ENCODE data around the gene ATG14. TPM values are rescaled to one million over a fixed set of nuclear protein-coding genes. Genes with fewer than 3 reads are reported as not detected.
A peak's percentile ranks its signal among the peaks of the same experiment; 100 is the strongest.

ATG14 gene
- total RNA-seq, 1 donor from 2014 or later, result 13.2 TPM

- Histone ChIP-seq H3K27ac (replicated peaks) (no peak overlapping the region), H3K4me3 (no peak overlapping the region), H3K27me3 (ENCODE audit: low read depth) (no peaks in the 10 kb centered on the region), H3K9me3 (replicated peaks) (no peaks in the 10 kb centered on the region), H3K36me3 (no peaks in the 10 kb centered on the region), H3K4me1 (peaks cover 77% of the 10 kb centered on the region)
- intact Hi-C loops (cut with micrococcal nuclease), result no loop called here
- TF ChIP-seq, protein P1, sequence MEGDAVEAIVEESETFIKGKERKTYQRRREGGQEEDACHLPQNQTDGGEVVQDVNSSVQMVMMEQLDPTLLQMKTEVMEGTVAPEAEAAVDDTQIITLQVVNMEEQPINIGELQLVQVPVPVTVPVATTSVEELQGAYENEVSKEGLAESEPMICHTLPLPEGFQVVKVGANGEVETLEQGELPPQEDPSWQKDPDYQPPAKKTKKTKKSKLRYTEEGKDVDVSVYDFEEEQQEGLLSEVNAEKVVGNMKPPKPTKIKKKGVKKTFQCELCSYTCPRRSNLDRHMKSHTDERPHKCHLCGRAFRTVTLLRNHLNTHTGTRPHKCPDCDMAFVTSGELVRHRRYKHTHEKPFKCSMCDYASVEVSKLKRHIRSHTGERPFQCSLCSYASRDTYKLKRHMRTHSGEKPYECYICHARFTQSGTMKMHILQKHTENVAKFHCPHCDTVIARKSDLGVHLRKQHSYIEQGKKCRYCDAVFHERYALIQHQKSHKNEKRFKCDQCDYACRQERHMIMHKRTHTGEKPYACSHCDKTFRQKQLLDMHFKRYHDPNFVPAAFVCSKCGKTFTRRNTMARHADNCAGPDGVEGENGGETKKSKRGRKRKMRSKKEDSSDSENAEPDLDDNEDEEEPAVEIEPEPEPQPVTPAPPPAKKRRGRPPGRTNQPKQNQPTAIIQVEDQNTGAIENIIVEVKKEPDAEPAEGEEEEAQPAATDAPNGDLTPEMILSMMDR (IDR thresholded peaks at IDR 0.05; ENCODE audit: borderline replicate concordance), result no peak
- DNase-seq, result no peak
Observed at GRCh38 chr14:55336162-55336561, 75.5 kb downstream of the ATG14 start.

DNA sequence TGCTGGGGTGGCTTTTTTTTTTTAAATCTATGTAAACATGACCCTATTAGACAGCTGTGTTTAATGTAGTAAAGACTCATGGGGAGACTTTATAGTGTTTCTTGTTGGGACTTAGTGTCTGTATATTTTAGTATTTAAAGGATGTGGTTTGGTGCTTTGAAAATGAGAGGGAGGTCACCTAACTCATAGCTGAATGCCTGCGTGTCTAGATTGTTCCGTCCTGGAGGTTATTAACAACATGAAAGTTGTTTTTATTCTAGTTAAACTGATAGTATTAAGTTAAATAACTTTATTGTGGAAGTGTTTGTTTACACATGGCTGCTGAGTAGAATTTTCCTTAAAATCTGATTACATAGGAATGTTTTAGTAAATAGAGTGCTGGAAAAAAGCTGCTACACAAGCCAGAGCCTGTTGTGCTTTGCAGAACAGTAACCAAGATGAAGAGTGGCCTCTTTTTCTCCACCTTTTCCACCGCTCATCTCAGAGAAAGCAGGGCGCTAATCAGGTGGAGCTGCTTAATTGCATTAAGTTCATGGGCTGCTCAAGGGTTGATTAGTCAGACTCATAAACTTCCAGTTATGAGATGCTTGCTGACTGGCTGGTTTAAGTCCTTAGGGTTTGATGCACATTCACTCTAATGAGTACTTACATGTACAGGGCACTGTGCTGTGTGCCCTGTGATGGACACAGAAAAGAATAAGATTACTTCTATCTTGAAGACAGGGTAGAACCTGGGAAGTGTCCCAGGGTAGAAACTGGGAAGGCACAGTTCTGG lies 77.7 kb downstream of the ATG14 start:
- Histone ChIP-seq H3K9me3 (replicated peaks) (no peaks in the 10 kb centered on the region), H3K27me3 (ENCODE audit: low read depth) (no peaks in the 10 kb centered on the region), H3K36me3 (no peaks in the 10 kb centered on the region), H3K27ac (replicated peaks) (no peak overlapping the region), H3K4me1 (peaks cover 73% of the 10 kb centered on the region), H3K4me3 (no peak overlapping the region)
- intact Hi-C loops (cut with micrococcal nuclease), result no loop called here
- TF ChIP-seq, protein P1 (IDR thresholded peaks at IDR 0.05; ENCODE audit: borderline replicate concordance), result no peak
- no peak for DNase-seq

DNA sequence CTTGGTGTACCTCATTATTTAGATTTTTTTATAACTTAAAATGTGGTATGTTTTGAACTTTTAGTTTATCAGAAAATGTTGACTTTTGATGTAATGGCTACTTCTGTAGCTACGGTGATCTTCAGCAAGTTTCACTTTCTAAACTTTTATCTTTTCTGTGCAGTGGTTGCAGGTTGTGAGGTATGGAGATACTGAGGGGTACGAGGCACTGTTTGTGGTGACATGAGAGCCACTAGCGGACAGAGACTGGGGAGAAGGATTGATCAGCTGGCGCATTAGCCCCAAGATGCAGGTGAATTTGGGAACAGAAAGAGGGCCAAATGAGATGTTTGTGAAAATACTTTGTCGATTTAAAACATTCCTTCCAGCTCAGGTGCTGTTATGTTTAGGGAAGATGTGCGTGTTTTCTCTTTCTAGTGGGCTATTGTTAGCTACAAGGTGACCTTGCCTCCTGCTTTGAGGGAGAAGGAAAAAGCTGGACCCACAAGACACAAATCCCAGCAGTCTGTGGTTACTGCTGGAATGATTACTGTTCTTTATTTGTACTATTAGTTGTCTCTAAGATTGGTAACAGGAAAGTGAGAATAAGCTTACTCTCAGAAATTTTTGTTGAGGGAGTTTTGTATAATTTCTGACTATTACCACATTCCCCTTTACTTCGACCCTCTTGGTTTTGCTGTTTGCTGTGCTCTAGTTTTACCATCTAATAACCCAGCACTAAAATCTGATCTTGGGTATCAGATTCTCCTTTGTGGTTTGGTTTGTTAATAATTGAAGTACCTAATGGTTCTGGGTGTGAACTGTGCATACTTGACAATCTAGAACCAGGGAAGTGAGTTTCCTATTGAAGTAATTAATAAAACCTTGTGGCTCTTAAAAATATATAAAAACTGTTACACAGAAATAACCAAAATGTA lies 78.7 kb downstream of the ATG14 start:
- Histone ChIP-seq H3K9me3 (replicated peaks) (no peaks in the 10 kb centered on the region), H3K27me3 (ENCODE audit: low read depth) (no peaks in the 10 kb centered on the region), H3K36me3 (no peaks in the 10 kb centered on the region), H3K4me3 (no peak overlapping the region), H3K4me1 (peaks cover 82% of the 10 kb centered on the region), H3K27ac (replicated peaks) (peak overlapping the region; percentile 0)
- TF ChIP-seq, protein P1 (IDR thresholded peaks at IDR 0.05; ENCODE audit: borderline replicate concordance), result no peak
- intact Hi-C loops (cut with micrococcal nuclease), result no loop called here
- no peak for DNase-seq

GRCh38 chr14:55329999-55330710 lies 81.5 kb downstream of the ATG14 start:
- TF ChIP-seq, protein P1 (IDR thresholded peaks at IDR 0.05; ENCODE audit: borderline replicate concordance), result no peak
- no peaks in the 10 kb centered on the region for H3K27me3 ChIP-seq (ENCODE audit: low read depth)
- DNase-seq, result no peak
- no peak overlapping the region for H3K27ac ChIP-seq (replicated peaks)
- intact Hi-C loops (cut with micrococcal nuclease), result no loop called here
- H3K36me3 ChIP-seq, result no peaks in the 10 kb centered on the region
- no peak overlapping the region for H3K4me3 ChIP-seq
- peaks cover 80% of the 10 kb centered on the region for H3K4me1 ChIP-seq
- no peaks in the 10 kb centered on the region for H3K9me3 ChIP-seq (replicated peaks)

GRCh38 chr14:55328317-55328716 lies 83.3 kb downstream of the ATG14 start:
- no peak overlapping the region for H3K4me3 ChIP-seq
- no peak overlapping the region for H3K27ac ChIP-seq (replicated peaks)
- H3K27me3 ChIP-seq (ENCODE audit: low read depth), result no peaks in the 10 kb centered on the region
- DNase-seq, result no peak
- H3K4me1 ChIP-seq, result peaks cover 70% of the 10 kb centered on the region
- no peaks in the 10 kb centered on the region for H3K9me3 ChIP-seq (replicated peaks)
- intact Hi-C loops (cut with micrococcal nuclease), result no loop called here
- H3K36me3 ChIP-seq, result no peaks in the 10 kb centered on the region
- TF ChIP-seq, protein P1 (IDR thresholded peaks at IDR 0.05; ENCODE audit: borderline replicate concordance), result no peak
